Keratinocyte (primary cell): ENCODE measurements around the gene STX18.
"Not testable (repeated sequence)": the region's sequence is repeated elsewhere in the genome, so short reads cannot be mapped to it uniquely, and the experiment has no call there.

ENCODE experiments used
- CTCF ChIP-seq, 3 experiments: IDR thresholded peaks in 1 of 3; conservative IDR thresholded peaks in 1 of 3; optimal IDR thresholded peaks in 1 of 3; 2 replicates in 2 of 3; 3 replicates in 1 of 3; pipeline versions ENCODE3 to v1.5.1; 2011; ENCODE audit warnings: low read length in 3 of 3, mild to moderate bottlenecking in 3 of 3, moderate library complexity in 2 of 3, control low read depth in 1 of 3, inconsistent platforms in 1 of 3; ENCODE audit not compliant: insufficient read depth in 2 of 3; ENCODE audit errors: extremely low read depth in 1 of 3
- EZH2 ChIP-seq: IDR thresholded peaks from one replicate; pipeline ENCODE4 v1.6.1; 2012; ENCODE audit warnings: inconsistent platforms, mild to moderate bottlenecking, low read length, moderate library complexity

GRCh38 chr4:4566359-4566758 is 24.5 kb upstream of the STX18 start:
- TF ChIP-seq CTCF (optimal IDR thresholded peaks at IDR 0.05 in 1 of 3, IDR thresholded peaks at IDR 0.05 in 1 of 3, conservative IDR thresholded peaks at IDR 0.05 in 1 of 3; ENCODE audit: extremely low read depth in 1 of 3, insufficient read depth in 2 of 3, low read length in 3 of 3); EZH2: not testable (repeated sequence)
